SH-SY5Y (cell line): ENCODE data around the gene TNFRSF18.

Experiments used
- GATA2 ChIP-seq: IDR thresholded peaks from 2 replicates; pipeline ENCODE4 v1.6.1; 2011; ENCODE audit warnings: mild to moderate bottlenecking, low read depth, low read length
- GATA3 ChIP-seq: IDR thresholded peaks from 2 replicates; pipeline ENCODE4 v1.6.1; 2011; ENCODE audit warnings: low read depth, mild to moderate bottlenecking, low read length, moderate library complexity

- TF ChIP-seq GATA3, result no peak
- no peak for TF ChIP-seq GATA2
Measured at GRCh38 chr1:1153874-1154273, 52.5 kb downstream of the TNFRSF18 start.
